ENCODE results near the gene PPP1R3D.
A peak's percentile ranks its signal among the peaks of the same experiment; 100 is the strongest.

Gene PPP1R3D, protein sequence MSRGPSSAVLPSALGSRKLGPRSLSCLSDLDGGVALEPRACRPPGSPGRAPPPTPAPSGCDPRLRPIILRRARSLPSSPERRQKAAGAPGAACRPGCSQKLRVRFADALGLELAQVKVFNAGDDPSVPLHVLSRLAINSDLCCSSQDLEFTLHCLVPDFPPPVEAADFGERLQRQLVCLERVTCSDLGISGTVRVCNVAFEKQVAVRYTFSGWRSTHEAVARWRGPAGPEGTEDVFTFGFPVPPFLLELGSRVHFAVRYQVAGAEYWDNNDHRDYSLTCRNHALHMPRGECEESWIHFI

DNA sequence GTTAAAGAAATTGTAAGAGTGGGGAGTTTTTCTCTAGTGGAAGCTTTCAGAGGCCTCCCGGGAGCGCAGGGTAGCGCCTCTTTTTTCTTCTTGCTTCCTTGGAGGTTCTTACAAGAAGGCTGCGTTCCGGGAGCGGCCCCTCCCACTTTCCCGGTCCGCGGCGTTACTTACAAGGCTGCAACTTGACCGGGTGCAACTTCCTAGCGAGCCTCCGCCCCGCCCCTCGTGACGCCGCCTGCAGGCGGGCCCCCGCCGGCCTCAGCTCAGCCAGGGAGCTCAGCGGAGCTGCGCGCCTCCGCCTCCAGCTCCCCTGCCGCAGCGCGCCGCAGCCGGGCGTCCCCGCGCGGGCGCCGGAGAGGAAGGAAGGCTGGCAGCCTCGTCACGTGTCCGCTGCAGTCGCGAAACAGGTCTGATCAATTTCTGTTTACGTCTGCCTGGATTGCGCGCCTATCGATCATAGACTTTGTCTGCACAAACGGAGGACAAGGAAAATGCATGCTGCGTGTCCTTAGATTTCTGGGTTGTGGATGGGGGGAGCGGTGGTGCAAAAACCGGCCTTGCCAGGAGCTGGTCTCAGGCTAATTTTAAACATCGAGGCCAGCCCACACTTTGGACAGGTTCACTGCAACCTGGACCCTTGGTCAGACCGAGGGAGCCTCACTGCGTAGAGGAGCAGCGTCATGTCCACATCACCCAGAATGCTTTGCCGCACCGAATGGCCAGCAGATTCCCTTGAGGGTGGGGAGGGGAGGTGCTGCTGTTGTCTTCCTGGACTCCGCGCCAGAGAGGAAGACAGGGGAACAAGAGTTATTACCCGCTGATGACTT is at the start of gene PPP1R3D, which contains the start of gene FAM217B:
PPP1R3D (minus strand) TSS at position 177 of the 827 bp plus-strand sequence. CDS start 374 bp downstream, outside the sequence.
FAM217B (plus strand) TSS at position 261 of the 827 bp plus-strand sequence. CDS start 3,555 bp downstream, outside the sequence.
- peaks cover 33% of the 10 kb centered on the region for H3K4me1 Mint-ChIP-seq (ENCODE audit: low read depth)
- H3K4me3 Mint-ChIP-seq, result peak within 1 kb of the TSS; percentile 96
- peaks cover 31% of the 10 kb centered on the region for H3K36me3 Mint-ChIP-seq (ENCODE audit: low read depth)
- H3K27me3 Mint-ChIP-seq, result no peaks in the 10 kb centered on the region
- no peaks in the 10 kb centered on the region for H3K9me3 Mint-ChIP-seq
- H3K27ac Mint-ChIP-seq, result peak within 1 kb of the TSS; percentile 96

DNA sequence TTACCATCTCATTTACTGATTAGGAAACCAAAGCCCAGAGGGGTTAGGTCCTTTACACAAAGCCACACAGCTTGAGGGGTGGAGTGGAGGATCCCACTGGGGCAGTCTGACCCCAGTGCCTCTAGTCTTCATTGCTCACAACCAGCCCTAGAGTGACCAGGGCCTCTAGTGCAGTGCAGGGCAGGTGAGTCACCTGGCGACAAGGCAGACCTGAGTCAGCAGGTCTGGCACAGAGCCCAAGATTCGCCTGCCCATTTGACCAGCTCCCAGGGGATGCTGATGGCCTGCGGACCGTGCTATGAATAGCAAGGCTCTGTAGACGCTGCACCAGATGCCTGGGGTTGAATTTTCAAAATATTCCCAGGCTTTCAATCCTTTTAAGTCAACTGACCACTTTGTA is 48.0 kb upstream of the PPP1R3D start:
- Mint-ChIP-seq H3K36me3 (ENCODE audit: low read depth) (no peaks in the 10 kb centered on the region), H3K27ac (no peak overlapping the region), H3K9me3 (no peaks in the 10 kb centered on the region)

DNA sequence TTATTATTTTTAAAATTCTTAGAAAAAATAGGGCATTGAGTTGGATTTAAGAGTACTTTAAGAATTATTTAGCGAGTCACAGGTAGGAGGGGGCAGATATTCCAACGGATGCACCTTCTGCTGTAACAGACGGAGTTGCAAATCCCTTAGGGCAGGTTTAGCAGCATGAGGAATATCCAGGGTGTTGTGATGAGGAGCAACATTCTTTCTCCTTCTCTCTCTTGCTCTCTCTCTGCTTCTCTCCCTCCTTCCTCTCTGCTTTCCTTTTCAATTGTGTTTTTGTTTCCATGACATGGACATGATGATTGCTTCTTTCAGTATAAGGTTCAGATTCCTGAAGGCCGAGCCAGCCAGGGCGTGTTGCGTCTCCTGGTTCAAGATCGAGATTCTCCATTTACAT is 47.0 kb upstream of the PPP1R3D start:
- H3K27me3 Mint-ChIP-seq, result no peaks in the 10 kb centered on the region
- H3K9me3 Mint-ChIP-seq, result no peaks in the 10 kb centered on the region
- no peak overlapping the region for H3K4me3 Mint-ChIP-seq
- no peaks in the 10 kb centered on the region for H3K4me1 Mint-ChIP-seq (ENCODE audit: low read depth)
- H3K36me3 Mint-ChIP-seq (ENCODE audit: low read depth), result no peaks in the 10 kb centered on the region
- no peak overlapping the region for H3K27ac Mint-ChIP-seq

More for the DNA sequence above, 48.0 kb upstream of the PPP1R3D start:
- Mint-ChIP-seq H3K4me3 (no peak overlapping the region), H3K4me1 (ENCODE audit: low read depth) (no peaks in the 10 kb centered on the region), H3K27me3 (no peaks in the 10 kb centered on the region)

DNA sequence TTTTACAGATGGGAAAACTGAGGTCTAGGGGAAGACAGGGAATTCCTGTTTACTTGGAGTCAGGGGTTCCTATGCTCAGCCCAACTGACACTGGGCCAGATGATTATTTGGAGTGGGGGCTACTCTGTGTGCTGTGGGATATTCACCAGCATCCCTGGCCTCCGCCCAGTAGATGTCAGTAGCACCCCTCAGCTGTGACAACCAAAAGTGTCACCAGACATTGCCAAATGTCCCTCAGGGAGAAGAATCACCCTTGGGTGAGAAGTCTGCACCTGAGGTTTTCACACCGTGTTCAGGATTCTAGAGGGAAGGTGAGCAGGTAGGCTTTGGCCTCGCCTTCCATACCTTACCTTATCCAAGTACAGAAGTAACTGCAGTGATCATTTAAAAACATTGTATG is 45.8 kb upstream of the PPP1R3D start:
- Mint-ChIP-seq H3K36me3 (ENCODE audit: low read depth) (no peaks in the 10 kb centered on the region), H3K27ac (no peak overlapping the region), H3K4me1 (ENCODE audit: low read depth) (no peaks in the 10 kb centered on the region), H3K27me3 (no peaks in the 10 kb centered on the region), H3K4me3 (no peak overlapping the region), H3K9me3 (no peaks in the 10 kb centered on the region)

DNA sequence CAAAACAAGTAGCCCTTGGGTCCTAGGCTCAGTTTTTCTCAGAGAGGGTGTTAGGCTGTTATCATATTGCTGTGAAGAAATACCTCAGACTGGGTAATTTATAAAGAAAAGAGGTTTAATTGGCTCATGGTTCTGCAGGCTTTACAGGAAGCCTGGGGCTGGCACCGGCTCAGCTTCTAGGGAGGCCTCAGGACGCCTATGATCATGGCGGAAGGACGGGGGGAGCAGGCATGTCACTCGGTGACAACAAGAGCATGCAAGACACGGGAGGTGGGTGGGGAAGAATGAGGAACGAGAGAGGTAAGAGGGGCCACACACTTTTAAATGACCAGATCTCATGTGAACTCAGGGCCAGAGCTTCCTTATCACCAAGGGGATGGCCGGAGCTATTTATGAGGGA is 45.1 kb upstream of the PPP1R3D start:
- no peaks in the 10 kb centered on the region for H3K9me3 Mint-ChIP-seq
- no peak overlapping the region for H3K4me3 Mint-ChIP-seq
- no peaks in the 10 kb centered on the region for H3K27me3 Mint-ChIP-seq
- H3K27ac Mint-ChIP-seq, result no peak overlapping the region
- no peaks in the 10 kb centered on the region for H3K36me3 Mint-ChIP-seq (ENCODE audit: low read depth)
- H3K4me1 Mint-ChIP-seq (ENCODE audit: low read depth), result no peaks in the 10 kb centered on the region

DNA sequence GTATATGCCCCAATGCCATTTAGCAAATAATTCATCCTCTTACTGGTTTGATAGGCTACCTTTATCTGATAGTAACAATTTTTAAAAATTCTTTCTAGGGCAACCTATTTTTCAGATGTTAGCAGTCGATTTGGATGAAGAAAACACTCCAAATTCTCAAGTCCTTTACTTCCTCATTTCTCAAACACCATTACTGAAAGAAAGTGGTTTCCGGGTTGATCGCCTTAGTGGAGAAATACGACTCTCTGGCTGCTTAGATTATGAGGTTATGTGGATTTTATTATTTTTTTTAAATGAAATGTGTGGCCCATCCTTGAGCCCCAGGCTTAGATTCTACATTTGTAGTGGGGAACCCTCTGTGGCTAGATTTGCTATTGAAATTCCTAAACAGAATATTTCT is 44.4 kb upstream of the PPP1R3D start:
- no peaks in the 10 kb centered on the region for H3K27me3 Mint-ChIP-seq
- no peaks in the 10 kb centered on the region for H3K9me3 Mint-ChIP-seq
- no peak overlapping the region for H3K27ac Mint-ChIP-seq
- no peak overlapping the region for H3K4me3 Mint-ChIP-seq
- H3K36me3 Mint-ChIP-seq (ENCODE audit: low read depth), result no peaks in the 10 kb centered on the region
- no peaks in the 10 kb centered on the region for H3K4me1 Mint-ChIP-seq (ENCODE audit: low read depth)

DNA sequence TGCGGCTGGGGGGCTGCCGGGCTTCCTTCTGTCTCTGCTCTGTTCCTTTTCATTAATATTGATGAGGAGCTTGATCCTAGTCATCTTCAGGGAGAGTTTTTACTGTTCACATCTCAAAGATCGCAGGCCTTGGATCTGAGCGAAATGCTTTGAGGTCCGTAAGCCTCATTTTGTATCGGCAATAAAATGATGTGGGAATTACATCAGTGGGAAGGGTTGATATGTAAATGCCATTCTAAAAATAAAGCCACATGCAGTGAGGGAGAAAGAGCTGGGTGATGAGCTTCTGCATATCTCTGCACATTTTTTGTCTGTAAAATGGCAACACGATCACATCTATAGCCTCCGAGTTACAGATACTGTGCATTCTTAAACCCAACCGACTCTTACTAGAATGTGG is 43.0 kb upstream of the PPP1R3D start:
- Mint-ChIP-seq H3K4me3 (no peak overlapping the region), H3K4me1 (ENCODE audit: low read depth) (no peaks in the 10 kb centered on the region), H3K36me3 (ENCODE audit: low read depth) (no peaks in the 10 kb centered on the region), H3K27ac (no peak overlapping the region), H3K27me3 (no peaks in the 10 kb centered on the region), H3K9me3 (no peaks in the 10 kb centered on the region)

DNA sequence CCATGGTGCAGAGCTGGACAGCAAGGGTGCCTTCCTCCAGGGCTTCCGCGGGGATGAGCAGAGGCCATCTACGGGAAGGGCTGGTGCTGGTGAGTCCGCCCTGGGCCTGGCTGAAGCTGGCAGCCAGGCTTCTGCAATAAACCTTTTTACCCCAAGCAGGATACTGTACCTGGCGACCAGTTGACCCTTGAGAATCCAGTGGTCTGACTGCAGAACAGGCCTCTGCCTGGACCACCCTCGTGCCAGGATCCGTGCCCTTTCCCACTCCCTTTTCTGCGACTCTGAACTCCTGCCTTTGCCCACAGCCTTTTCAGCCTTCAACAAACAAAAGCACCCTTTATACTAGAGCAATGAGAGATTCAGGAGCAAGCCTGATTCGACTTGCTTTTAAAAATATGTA is 37.0 kb upstream of the PPP1R3D start:
- Mint-ChIP-seq H3K9me3 (no peaks in the 10 kb centered on the region), H3K36me3 (ENCODE audit: low read depth) (peaks cover 3% of the 10 kb centered on the region), H3K27me3 (no peaks in the 10 kb centered on the region), H3K4me1 (ENCODE audit: low read depth) (no peaks in the 10 kb centered on the region), H3K27ac (no peak overlapping the region), H3K4me3 (no peak overlapping the region)

DNA sequence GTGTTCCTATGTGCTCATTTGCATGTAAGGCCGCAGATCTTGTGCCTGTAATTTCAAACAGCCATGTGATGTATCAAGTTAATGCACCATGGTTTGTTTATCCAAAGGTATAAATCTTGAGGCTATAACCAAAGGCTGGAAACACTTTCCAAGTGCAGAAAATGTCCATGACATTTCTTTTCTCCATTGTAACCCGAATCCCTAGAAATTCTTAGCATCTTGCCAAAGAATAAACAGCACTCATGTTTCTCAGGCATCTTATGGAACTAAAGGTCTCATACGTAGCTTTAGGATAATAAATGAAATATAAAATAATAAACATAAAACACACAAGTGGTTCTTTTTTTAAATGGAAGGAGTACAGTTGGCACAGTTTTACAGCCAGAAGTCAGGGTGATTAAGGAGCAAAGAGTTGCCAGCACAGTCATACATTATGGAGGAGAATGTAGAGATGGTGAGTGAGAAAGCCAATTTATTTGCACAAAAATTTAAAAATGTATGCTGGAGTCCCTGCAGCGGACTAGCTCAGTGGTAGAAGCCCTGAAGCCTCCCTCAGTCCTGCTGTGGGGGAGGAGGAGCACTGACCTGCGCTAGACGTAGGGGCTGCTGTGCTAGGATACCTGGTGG is 36.2 kb upstream of the PPP1R3D start:
- Mint-ChIP-seq H3K27me3 (no peaks in the 10 kb centered on the region), H3K36me3 (ENCODE audit: low read depth) (peaks cover 3% of the 10 kb centered on the region), H3K9me3 (no peaks in the 10 kb centered on the region), H3K4me1 (ENCODE audit: low read depth) (no peaks in the 10 kb centered on the region), H3K4me3 (no peak overlapping the region), H3K27ac (no peak overlapping the region)

DNA sequence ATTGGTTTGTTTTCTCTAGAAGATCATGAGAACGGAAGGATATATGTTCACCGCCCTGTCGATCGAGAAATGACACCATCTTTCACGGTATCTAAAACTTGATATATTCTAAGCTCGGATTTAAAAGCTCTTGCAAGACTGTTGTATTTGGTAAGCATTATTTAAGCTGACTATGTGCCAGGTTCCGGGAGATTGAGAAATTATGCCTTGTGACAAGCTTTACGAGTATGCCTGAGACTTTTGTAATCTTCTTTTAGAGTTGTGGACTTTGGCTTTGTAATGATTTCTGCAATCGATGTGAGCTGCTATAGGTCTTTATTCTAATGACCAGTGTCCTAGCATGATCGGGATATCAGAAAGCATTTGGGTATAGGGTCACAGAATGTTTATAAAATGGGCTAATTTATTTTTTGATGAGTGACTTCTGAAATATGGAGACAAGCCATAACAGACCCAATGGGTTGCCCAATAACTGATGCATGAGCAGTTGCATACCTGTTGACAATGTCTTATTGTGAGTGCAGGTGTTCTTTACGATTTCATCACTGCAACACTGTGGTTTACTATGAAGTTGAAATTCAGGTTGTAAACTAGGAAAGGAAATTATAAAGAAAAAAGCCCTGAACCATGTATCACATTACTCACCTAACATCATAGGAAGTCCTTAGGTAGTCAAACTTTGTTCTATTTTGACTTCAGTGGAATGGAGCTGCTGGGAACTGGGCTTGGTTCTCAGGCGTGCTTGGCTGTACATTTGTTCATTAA is 32.1 kb upstream of the PPP1R3D start:
- Mint-ChIP-seq H3K36me3 (ENCODE audit: low read depth) (peaks cover 3% of the 10 kb centered on the region), H3K9me3 (no peaks in the 10 kb centered on the region), H3K27me3 (no peaks in the 10 kb centered on the region), H3K4me3 (no peak overlapping the region), H3K4me1 (ENCODE audit: low read depth) (no peaks in the 10 kb centered on the region), H3K27ac (no peak overlapping the region)

DNA sequence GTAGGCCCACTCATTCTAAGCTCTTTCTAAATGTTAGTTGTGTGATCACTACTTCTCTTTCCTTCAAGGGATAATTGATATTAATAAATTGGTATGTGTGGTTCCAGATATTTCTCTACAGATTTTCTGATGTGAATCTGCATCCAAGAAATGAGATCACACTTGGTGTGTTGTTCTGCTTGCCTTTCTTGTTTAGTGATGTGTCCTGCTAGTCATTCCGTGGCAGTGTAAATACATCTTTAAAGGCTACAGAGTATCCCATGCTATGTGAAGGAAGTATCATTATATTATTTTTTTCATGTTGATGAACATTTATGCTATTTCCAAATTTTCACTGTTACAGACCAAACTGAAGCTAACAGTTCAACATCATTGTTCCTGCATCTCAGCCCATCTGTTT is 31.3 kb upstream of the PPP1R3D start:
- Mint-ChIP-seq H3K9me3 (no peaks in the 10 kb centered on the region), H3K27me3 (no peaks in the 10 kb centered on the region), H3K27ac (no peak overlapping the region), H3K4me1 (ENCODE audit: low read depth) (no peaks in the 10 kb centered on the region), H3K36me3 (ENCODE audit: low read depth) (peaks cover 3% of the 10 kb centered on the region), H3K4me3 (no peak overlapping the region)

DNA sequence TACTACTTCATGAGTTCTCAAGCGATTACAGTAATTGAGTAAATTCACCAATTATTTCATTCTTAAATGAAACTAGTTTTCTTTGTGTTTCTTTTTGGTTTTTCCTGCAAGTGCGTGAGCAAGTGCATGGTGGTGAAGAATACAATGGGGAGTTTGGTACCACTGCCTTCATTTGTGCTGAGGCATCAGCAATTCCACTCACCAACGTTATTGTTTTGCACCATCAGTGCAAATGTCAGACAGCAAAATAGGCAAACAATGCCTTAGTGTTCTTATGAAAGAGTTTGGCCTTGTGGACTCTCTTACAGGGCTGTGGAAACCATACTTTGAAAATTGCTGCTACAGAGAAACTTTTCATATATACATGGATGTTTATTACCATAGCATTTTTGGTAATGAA is 26.3 kb upstream of the PPP1R3D start:
- no peaks in the 10 kb centered on the region for H3K36me3 Mint-ChIP-seq (ENCODE audit: low read depth)
- no peaks in the 10 kb centered on the region for H3K4me1 Mint-ChIP-seq (ENCODE audit: low read depth)
- H3K9me3 Mint-ChIP-seq, result no peaks in the 10 kb centered on the region
- H3K27ac Mint-ChIP-seq, result no peak overlapping the region
- no peaks in the 10 kb centered on the region for H3K27me3 Mint-ChIP-seq
- H3K4me3 Mint-ChIP-seq, result no peak overlapping the region

DNA sequence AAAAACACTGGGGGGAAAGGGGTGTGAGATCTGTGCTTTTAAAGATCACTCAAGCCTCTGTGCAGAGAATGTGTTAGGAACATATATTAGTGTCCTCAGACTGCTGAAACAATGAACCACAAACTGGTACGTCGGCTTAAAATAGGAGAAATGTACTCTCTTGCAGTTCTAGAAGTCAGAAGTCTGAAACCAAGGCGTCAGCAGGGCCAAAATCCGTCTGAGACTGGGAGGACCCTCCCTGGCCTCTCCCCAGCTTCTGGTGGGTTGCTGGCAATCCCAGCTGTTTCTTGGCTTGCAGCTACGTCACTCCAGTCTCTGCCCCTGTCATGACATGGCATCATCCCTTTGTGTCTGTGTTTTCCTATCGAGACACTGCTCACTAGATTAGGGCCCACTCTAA is 22.1 kb upstream of the PPP1R3D start:
- peaks cover 7% of the 10 kb centered on the region for H3K36me3 Mint-ChIP-seq (ENCODE audit: low read depth)
- no peak overlapping the region for H3K4me3 Mint-ChIP-seq
- H3K27ac Mint-ChIP-seq, result no peak overlapping the region
- H3K27me3 Mint-ChIP-seq, result no peaks in the 10 kb centered on the region
- no peaks in the 10 kb centered on the region for H3K4me1 Mint-ChIP-seq (ENCODE audit: low read depth)
- H3K9me3 Mint-ChIP-seq, result no peaks in the 10 kb centered on the region

DNA sequence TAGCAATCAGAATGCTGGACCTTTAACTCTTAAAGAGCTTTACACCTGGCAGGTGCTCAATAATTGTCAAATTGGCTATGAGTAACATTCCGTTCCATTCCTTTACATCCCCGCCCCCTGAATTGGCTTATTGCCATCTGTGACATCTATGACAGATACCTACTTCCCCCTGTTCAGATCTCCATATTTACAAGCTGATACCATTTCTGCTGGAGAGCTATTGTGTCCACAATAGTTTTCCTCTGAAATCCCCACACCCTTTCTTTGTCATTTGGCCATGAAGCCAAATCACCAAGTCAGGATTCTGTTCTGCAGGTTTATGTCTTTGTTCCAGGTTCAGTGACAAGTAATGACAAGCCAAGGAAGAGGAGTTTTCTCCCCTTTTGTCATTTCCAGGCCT is 21.3 kb upstream of the PPP1R3D start:
- Mint-ChIP-seq H3K27ac (no peak overlapping the region), H3K27me3 (no peaks in the 10 kb centered on the region), H3K4me1 (ENCODE audit: low read depth) (no peaks in the 10 kb centered on the region), H3K4me3 (no peak overlapping the region), H3K9me3 (no peaks in the 10 kb centered on the region), H3K36me3 (ENCODE audit: low read depth) (peaks cover 7% of the 10 kb centered on the region)
